GM12891 (cell line): ENCODE data around the gene SLC10A7.

Experiments used
- DNase-seq: peaks from one replicate; pipeline ENCODE4 v3.0.0; 2011; ENCODE audit warnings: low spot score; ENCODE audit not compliant: insufficient read length
- FAIRE-seq: peaks from 2 replicates; lab custom pipeline; 2011; peaks lifted over from hg19 to GRCh38; lab: Jason Lieb, UNC
- PAX5 ChIP-seq: IDR thresholded peaks from 2 replicates; pipeline ENCODE4 v1.6.1; 2011; ENCODE audit warnings: low read length, moderate library complexity, mild to moderate bottlenecking; ENCODE audit not compliant: insufficient read depth, severe bottlenecking
- POLR2A ChIP-seq: IDR thresholded peaks from 2 replicates; pipeline ENCODE4 v1.6.1; 2011; ENCODE audit warnings: low read depth, low read length, control low read depth
- POLR2AphosphoS5 ChIP-seq: IDR thresholded peaks from 2 replicates; pipeline ENCODE4 v1.6.1; 2011; ENCODE audit warnings: low read depth, low read length, control low read depth
- POU2F2 ChIP-seq: IDR thresholded peaks from 2 replicates; pipeline ENCODE4 v1.6.1; 2011; ENCODE audit warnings: low read depth, mild to moderate bottlenecking, control low read depth, low read length, moderate library complexity
- SPI1 ChIP-seq: IDR thresholded peaks from 2 replicates; pipeline ENCODE4 v1.6.1; 2011; ENCODE audit warnings: low read depth, low read length, control low read depth
- TAF1 ChIP-seq: IDR thresholded peaks from 2 replicates; pipeline ENCODE4 v1.6.1; 2011; ENCODE audit warnings: low read depth, low read length, control low read depth

Gene SLC10A7

GRCh38 chr4:146263793-146264192, 257.9 kb downstream of the SLC10A7 start:
- DNase-seq (no peak), FAIRE-seq (no peak)
- TF ChIP-seq TAF1 (no peak), POLR2AphosphoS5 (no peak), PAX5 (no peak), POLR2A (no peak), SPI1 (no peak), POU2F2 (no peak)

GRCh38 chr4:146261041-146261440, 260.7 kb downstream of the SLC10A7 start:
- FAIRE-seq: no peak
- DNase-seq: no peak
- TF ChIP-seq POLR2A: no peak

GRCh38 chr4:146260521-146260920, 261.2 kb downstream of the SLC10A7 start:
- FAIRE-seq (no peak), DNase-seq (no peak)
- TF ChIP-seq POLR2A (no peak), PAX5 (no peak)

GRCh38 chr4:146257511-146257910, 264.2 kb downstream of the SLC10A7 start:
- no peak for FAIRE-seq
- TF ChIP-seq POU2F2 (no peak), SPI1 (no peak), TAF1 (no peak), POLR2AphosphoS5 (no peak), POLR2A (no peak), PAX5 (no peak)
- no peak for DNase-seq

GRCh38 chr4:146256328-146256727, 265.4 kb downstream of the SLC10A7 start:
- no peak for FAIRE-seq
- no peak for TF ChIP-seq TAF1
- TF ChIP-seq POLR2AphosphoS5: no peak
- no peak for TF ChIP-seq POU2F2
- TF ChIP-seq PAX5: no peak
- no peak for TF ChIP-seq POLR2A
- no peak for TF ChIP-seq SPI1

GRCh38 chr4:146255874-146256273, 265.9 kb downstream of the SLC10A7 start:
- no peak for DNase-seq
- FAIRE-seq: no peak

More at GRCh38 chr4:146256328-146256727, 265.4 kb downstream of the SLC10A7 start:
- no peak for DNase-seq

GRCh38 chr4:146255463-146255862, 266.3 kb downstream of the SLC10A7 start:
- FAIRE-seq (no peak), DNase-seq (no peak)
- TF ChIP-seq TAF1 (no peak), POLR2AphosphoS5 (no peak), SPI1 (no peak), POLR2A (no peak), POU2F2 (no peak), PAX5 (no peak)

More at GRCh38 chr4:146255874-146256273, 265.9 kb downstream of the SLC10A7 start:
- no peak for TF ChIP-seq POLR2A
- TF ChIP-seq POLR2AphosphoS5: no peak
- no peak for TF ChIP-seq SPI1
- TF ChIP-seq TAF1: no peak
- no peak for TF ChIP-seq PAX5
- no peak for TF ChIP-seq POU2F2

GRCh38 chr4:146252969-146253611, 268.6 kb downstream of the SLC10A7 start:
- TF ChIP-seq POU2F2: no peak
- no peak for TF ChIP-seq PAX5
- TF ChIP-seq POLR2AphosphoS5: no peak
- no peak for TF ChIP-seq TAF1
- TF ChIP-seq POLR2A: no peak
- TF ChIP-seq SPI1: no peak
- FAIRE-seq: no peak
- DNase-seq: no peak

- no peak for DNase-seq
Measured at GRCh38 chr4:146247356-146247755, 274.4 kb downstream of the SLC10A7 start.

GRCh38 chr4:146246381-146246780, 275.4 kb downstream of the SLC10A7 start:
- no peak for TF ChIP-seq POU2F2
- TF ChIP-seq PAX5: no peak
- TF ChIP-seq TAF1: no peak
- no peak for TF ChIP-seq SPI1
- no peak for TF ChIP-seq POLR2A
- TF ChIP-seq POLR2AphosphoS5: no peak
- DNase-seq: no peak
- peak; percentile 45 for FAIRE-seq

More at GRCh38 chr4:146247356-146247755, 274.4 kb downstream of the SLC10A7 start:
- no peak for TF ChIP-seq SPI1
- TF ChIP-seq PAX5: no peak
- no peak for TF ChIP-seq POLR2AphosphoS5
- TF ChIP-seq TAF1: no peak
- TF ChIP-seq POLR2A: no peak
- TF ChIP-seq POU2F2: no peak
- FAIRE-seq: no peak
